ENCODE data around the gene C1QTNF7.

The C1QTNF7 gene

GRCh38 chr4:15413623-15414019, 14.2 kb upstream of the C1QTNF7 start:
- Histone ChIP-seq H3K36me3 (ENCODE audit: control insufficient read depth, insufficient read depth, low read length) (no peaks in the 10 kb centered on the region), H3K4me3 (replicated peaks; ENCODE audit: low read depth, low read length) (no peak overlapping the region), H3K27me3 (replicated peaks; ENCODE audit: control insufficient read depth, insufficient read depth, low read length) (no peaks in the 10 kb centered on the region)
- TF ChIP-seq CTCF (IDR thresholded peaks at IDR 0.05; ENCODE audit: insufficient read depth, low read length, poor library complexity, severe bottlenecking), result no peak
- DNase-seq (ENCODE audit: extremely low read depth, insufficient read length), result no peak

- Histone ChIP-seq H3K27me3 (replicated peaks; ENCODE audit: control insufficient read depth, insufficient read depth, low read length) (no peaks in the 10 kb centered on the region), H3K36me3 (ENCODE audit: control insufficient read depth, insufficient read depth, low read length) (no peaks in the 10 kb centered on the region), H3K4me3 (replicated peaks; ENCODE audit: low read depth, low read length) (no peak overlapping the region)
- DNase-seq (ENCODE audit: extremely low read depth, insufficient read length), result no peak
- no peak for TF ChIP-seq CTCF (IDR thresholded peaks at IDR 0.05; ENCODE audit: insufficient read depth, low read length, poor library complexity, severe bottlenecking)
These were observed 13.2 kb upstream of the C1QTNF7 start for GRCh38 chr4:15414551-15415091.

- H3K36me3 ChIP-seq (ENCODE audit: control insufficient read depth, insufficient read depth, low read length), result no peaks in the 10 kb centered on the region
- DNase-seq (ENCODE audit: extremely low read depth, insufficient read length), result no peak
- no peaks in the 10 kb centered on the region for H3K27me3 ChIP-seq (replicated peaks; ENCODE audit: control insufficient read depth, insufficient read depth, low read length)
- H3K4me3 ChIP-seq (replicated peaks; ENCODE audit: low read depth, low read length), result no peak overlapping the region
- no peak for TF ChIP-seq CTCF (IDR thresholded peaks at IDR 0.05; ENCODE audit: insufficient read depth, low read length, poor library complexity, severe bottlenecking)
These were observed 11.2 kb upstream of the C1QTNF7 start for GRCh38 chr4:15416357-15417232.

DNA sequence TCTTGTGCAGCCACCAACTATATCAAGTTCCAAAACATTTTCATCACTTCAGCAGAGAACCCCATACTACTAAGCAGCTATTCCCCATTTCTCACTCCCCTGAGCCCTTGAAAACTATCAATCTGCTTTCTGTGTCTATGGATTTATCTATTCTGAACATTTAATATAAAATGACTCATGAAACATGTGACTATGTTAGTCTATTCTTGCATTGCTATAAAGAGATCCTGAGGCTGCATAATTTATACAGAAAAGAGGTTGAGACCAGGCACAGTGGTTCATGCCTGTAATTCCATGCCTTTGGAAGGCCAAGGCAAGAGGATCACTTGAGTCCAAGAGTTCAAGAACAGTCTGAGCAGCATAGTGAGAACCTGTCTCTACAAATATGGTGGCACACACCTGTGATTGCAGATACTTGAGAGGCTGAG, 10.6 kb upstream of the C1QTNF7 start:
- Histone ChIP-seq H3K4me3 (replicated peaks; ENCODE audit: low read depth, low read length) (no peak overlapping the region), H3K36me3 (ENCODE audit: control insufficient read depth, insufficient read depth, low read length) (no peaks in the 10 kb centered on the region), H3K27me3 (replicated peaks; ENCODE audit: control insufficient read depth, insufficient read depth, low read length) (no peaks in the 10 kb centered on the region)
- TF ChIP-seq CTCF (IDR thresholded peaks at IDR 0.05; ENCODE audit: insufficient read depth, low read length, poor library complexity, severe bottlenecking), result no peak
- no peak for DNase-seq (ENCODE audit: extremely low read depth, insufficient read length)

DNA sequence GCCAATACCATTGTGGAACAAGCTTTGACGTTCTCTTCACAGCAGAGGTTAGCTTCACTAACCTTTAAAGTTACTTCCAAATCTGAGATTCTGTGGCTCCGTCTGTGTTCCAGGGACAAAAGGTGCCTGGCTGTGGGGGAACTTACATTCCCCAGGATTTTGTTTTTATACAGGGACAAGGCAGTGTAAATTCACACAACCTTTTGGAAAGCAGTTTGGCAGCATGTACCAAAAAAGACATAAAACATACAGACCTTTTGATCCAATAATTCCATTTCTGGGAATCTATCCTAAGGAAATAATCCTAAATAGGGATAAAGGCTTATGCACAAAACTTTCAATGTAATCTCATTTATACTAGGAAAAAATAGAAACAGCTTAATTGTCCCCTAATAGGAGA, 8.9 kb upstream of the C1QTNF7 start:
- Histone ChIP-seq H3K4me3 (replicated peaks; ENCODE audit: low read depth, low read length) (no peak overlapping the region), H3K27me3 (replicated peaks; ENCODE audit: control insufficient read depth, insufficient read depth, low read length) (no peaks in the 10 kb centered on the region), H3K36me3 (ENCODE audit: control insufficient read depth, insufficient read depth, low read length) (no peaks in the 10 kb centered on the region)
- TF ChIP-seq CTCF (IDR thresholded peaks at IDR 0.05; ENCODE audit: insufficient read depth, low read length, poor library complexity, severe bottlenecking), result no peak
- DNase-seq (ENCODE audit: extremely low read depth, insufficient read length), result no peak
